Neural cell (in vitro differentiated cells): Measurements from ENCODE around the gene KLC4. TPM values are rescaled to one million over a fixed set of nuclear protein-coding genes. Genes with fewer than 3 reads are reported as not detected.
"Not testable (repeated sequence)": the region's sequence is repeated elsewhere in the genome, so short reads cannot be mapped to it uniquely, and the experiment has no call there.

ENCODE experiments used
- H2AFZ ChIP-seq: fragments of 200-600, 300-800 bp; sonication (generic), shearing (Covaris generic); 2 replicates; pipeline ENCODE4 v1.6.0; 2014; ENCODE audit warnings: low read depth, mild to moderate bottlenecking, antibody characterized with exemption, low read length, moderate library complexity
- H3F3A ChIP-seq: fragments of 200-600 bp; shearing (Covaris generic); 2 replicates; pipeline ENCODE4 v1.6.1; 2016; ENCODE audit warnings: mild to moderate bottlenecking, moderate library complexity, mixed read lengths, antibody characterized with exemption, low read length; ENCODE audit not compliant: insufficient read depth, poor library complexity, severe bottlenecking
- H3K27ac ChIP-seq: fragments of 200-600, 300-800 bp; sonication (generic), shearing (Covaris generic); 2 replicates; pipeline ENCODE4 v1.5.1; 2014; ENCODE audit warnings: mild to moderate bottlenecking, low read length, moderate library complexity
- H3K27me3 ChIP-seq: fragments of 300-800, 200-600 bp; sonication (generic), shearing (Covaris generic); 2 replicates; pipeline ENCODE4 v1.6.0; 2014; ENCODE audit warnings: mild to moderate bottlenecking, low read depth, low read length, moderate library complexity; ENCODE audit not compliant: insufficient read depth
- H3K36me3 ChIP-seq: fragments of 300-800, 200-600 bp; sonication (generic), shearing (Covaris generic); 2 replicates; pipeline ENCODE4 v1.5.1; 2014; ENCODE audit warnings: mild to moderate bottlenecking, antibody characterized with exemption, low read length, moderate library complexity; ENCODE audit not compliant: insufficient read depth
- H3K4me2 ChIP-seq: fragments of 300-800, 200-600 bp; sonication (generic), shearing (Covaris generic); 2 replicates; pipeline ENCODE4 v1.6.0; 2014; ENCODE audit warnings: mild to moderate bottlenecking, low read length
- H3K4me3 ChIP-seq: fragments of 300-800, 200-600 bp; sonication (generic), shearing (Covaris generic); 2 replicates; pipeline ENCODE4 v1.5.1; 2014; ENCODE audit warnings: mild to moderate bottlenecking, low read length, moderate library complexity
- H3K79me2 ChIP-seq: fragments of 200-600 bp; shearing (Covaris generic); replicated peaks from 2 replicates; pipeline ENCODE4 v1.6.0; 2014; ENCODE audit warnings: mild to moderate bottlenecking, low read length, moderate library complexity; ENCODE audit not compliant: insufficient read depth
- H3K9ac ChIP-seq: fragments of 300-800, 200-600 bp; sonication (generic), shearing (Covaris generic); 2 replicates; pipeline ENCODE4 v1.6.1; 2016; ENCODE audit warnings: mild to moderate bottlenecking, low read length, mixed read lengths
- H3K9me2 ChIP-seq: fragments of 200-600 bp; shearing (Covaris generic); 2 replicates; pipeline ENCODE4 v1.6.1; 2016; ENCODE audit warnings: mild to moderate bottlenecking, low read length, mixed read lengths; ENCODE audit not compliant: insufficient read depth
- H3K9me3 ChIP-seq: fragments of 200-600, 300-800 bp; sonication (generic), shearing (Covaris generic); 2 replicates; pipeline ENCODE4 v1.6.1; 2016; ENCODE audit warnings: mild to moderate bottlenecking, mixed run types, low read length, moderate library complexity, mixed read lengths
- H4K20me1 ChIP-seq: fragments of 200-600 bp; shearing (Covaris generic); 2 replicates; pipeline ENCODE4 v1.6.1; 2016; ENCODE audit warnings: mild to moderate bottlenecking, mixed run types; ENCODE audit not compliant: insufficient read depth
- EP300 ChIP-seq: fragments of 450-650 bp; conservative IDR thresholded peaks from 2 replicates; pipeline ENCODE4 v1.6.1; 2014; ENCODE audit warnings: antibody characterized with exemption, mild to moderate bottlenecking, moderate library complexity; ENCODE audit not compliant: poor library complexity, severe bottlenecking
- EZH2 ChIP-seq: fragments of 200-600, 300-800 bp; shearing (Covaris generic), sonication (generic); IDR thresholded peaks from 2 replicates; pipeline ENCODE4 v1.6.1; 2014; ENCODE audit warnings: antibody characterized with exemption, low read length, borderline replicate concordance, mild to moderate bottlenecking; ENCODE audit not compliant: insufficient read depth, poor library complexity, severe bottlenecking
- MXI1 ChIP-seq: fragments of 450-650 bp; conservative IDR thresholded peaks from 2 replicates; pipeline ENCODE4 v1.6.1; 2014; ENCODE audit warnings: antibody characterized with exemption, mild to moderate bottlenecking; ENCODE audit not compliant: poor library complexity, severe bottlenecking
- POLR2AphosphoS5 ChIP-seq: IDR thresholded peaks from 2 replicates; pipeline ENCODE4 v1.6.1; 2012
- RAD21 ChIP-seq: fragments of 450-650 bp; conservative IDR thresholded peaks from 2 replicates; pipeline ENCODE4 v1.6.1; 2014; ENCODE audit warnings: antibody characterized with exemption, mild to moderate bottlenecking, moderate library complexity
- SMC3 ChIP-seq: fragments of 450-650 bp; conservative IDR thresholded peaks from 2 replicates; pipeline ENCODE4 v1.6.1; 2014; ENCODE audit warnings: antibody characterized with exemption, mild to moderate bottlenecking, moderate library complexity; ENCODE audit not compliant: poor library complexity
- TAF1 ChIP-seq: IDR thresholded peaks from 2 replicates; pipeline ENCODE4 v1.6.1; 2012; ENCODE audit warnings: low read depth
- polyA plus RNA-seq: library from polyadenylated mRNA; depleted of rRNA; stranded (reverse); fragments of >200 nt; gene quantifications from 2 replicates; pipeline ENCODE4 v1.2.3, GENCODE V29; 2014
- TF ChIP-seq, protein P1 (sequence below): IDR thresholded peaks from 2 replicates; pipeline ENCODE4 v1.6.1; 2012; ENCODE audit warnings: borderline replicate concordance
- TF ChIP-seq, protein P2 (sequence below): fragments of 450-650 bp; IDR thresholded peaks from 2 replicates; pipeline ENCODE4 v1.5.1; 2014; ENCODE audit warnings: antibody characterized with exemption, mild to moderate bottlenecking, moderate library complexity; ENCODE audit not compliant: poor library complexity, severe bottlenecking

KLC4 gene
- polyA plus RNA-seq, 1 donor from 2014 or later, result 75.3 TPM

DNA sequence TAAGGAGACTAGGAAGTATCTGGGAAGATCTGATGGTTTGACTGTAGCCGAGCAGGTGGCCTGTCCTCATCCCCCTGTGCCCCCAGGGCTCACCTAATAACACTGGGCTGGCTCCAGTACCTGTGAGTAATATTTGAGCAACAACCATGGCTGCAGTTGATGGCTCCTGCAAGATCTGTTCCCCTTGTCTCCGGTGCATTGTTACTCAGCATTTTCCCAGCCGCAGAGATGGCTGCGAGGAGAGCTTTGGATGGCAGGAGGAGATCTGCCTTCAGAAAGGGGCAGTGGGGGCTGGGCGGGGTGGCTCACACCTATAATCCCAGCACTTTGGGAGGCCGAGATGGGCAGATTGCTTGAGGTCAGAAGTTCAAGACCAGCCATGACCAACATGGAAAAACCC, 55.9 kb downstream of the KLC4 start:
- Histone ChIP-seq H3K4me2 (no peak overlapping the region), H3K9ac (no peak overlapping the region), H3K27me3 (no peaks in the 10 kb centered on the region), H3K36me3 (no peaks in the 10 kb centered on the region), H3K9me3 (no peaks in the 10 kb centered on the region), H4K20me1 (no peaks in the 10 kb centered on the region), H3K27ac (no peak overlapping the region), H3K9me2 (no peaks in the 10 kb centered on the region), H3F3A (no peaks in the 10 kb centered on the region), H3K4me3 (no peak overlapping the region), H2AFZ (no peak overlapping the region), H3K79me2 (no peaks in the 10 kb centered on the region)
- TF ChIP-seq MXI1 (no peak), POLR2AphosphoS5 (no peak), SMC3 (no peak), RAD21 (no peak), EP300 (no peak)
- TF ChIP-seq, protein P1, sequence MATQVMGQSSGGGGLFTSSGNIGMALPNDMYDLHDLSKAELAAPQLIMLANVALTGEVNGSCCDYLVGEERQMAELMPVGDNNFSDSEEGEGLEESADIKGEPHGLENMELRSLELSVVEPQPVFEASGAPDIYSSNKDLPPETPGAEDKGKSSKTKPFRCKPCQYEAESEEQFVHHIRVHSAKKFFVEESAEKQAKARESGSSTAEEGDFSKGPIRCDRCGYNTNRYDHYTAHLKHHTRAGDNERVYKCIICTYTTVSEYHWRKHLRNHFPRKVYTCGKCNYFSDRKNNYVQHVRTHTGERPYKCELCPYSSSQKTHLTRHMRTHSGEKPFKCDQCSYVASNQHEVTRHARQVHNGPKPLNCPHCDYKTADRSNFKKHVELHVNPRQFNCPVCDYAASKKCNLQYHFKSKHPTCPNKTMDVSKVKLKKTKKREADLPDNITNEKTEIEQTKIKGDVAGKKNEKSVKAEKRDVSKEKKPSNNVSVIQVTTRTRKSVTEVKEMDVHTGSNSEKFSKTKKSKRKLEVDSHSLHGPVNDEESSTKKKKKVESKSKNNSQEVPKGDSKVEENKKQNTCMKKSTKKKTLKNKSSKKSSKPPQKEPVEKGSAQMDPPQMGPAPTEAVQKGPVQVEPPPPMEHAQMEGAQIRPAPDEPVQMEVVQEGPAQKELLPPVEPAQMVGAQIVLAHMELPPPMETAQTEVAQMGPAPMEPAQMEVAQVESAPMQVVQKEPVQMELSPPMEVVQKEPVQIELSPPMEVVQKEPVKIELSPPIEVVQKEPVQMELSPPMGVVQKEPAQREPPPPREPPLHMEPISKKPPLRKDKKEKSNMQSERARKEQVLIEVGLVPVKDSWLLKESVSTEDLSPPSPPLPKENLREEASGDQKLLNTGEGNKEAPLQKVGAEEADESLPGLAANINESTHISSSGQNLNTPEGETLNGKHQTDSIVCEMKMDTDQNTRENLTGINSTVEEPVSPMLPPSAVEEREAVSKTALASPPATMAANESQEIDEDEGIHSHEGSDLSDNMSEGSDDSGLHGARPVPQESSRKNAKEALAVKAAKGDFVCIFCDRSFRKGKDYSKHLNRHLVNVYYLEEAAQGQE, result no peak
- TF ChIP-seq, protein P2, sequence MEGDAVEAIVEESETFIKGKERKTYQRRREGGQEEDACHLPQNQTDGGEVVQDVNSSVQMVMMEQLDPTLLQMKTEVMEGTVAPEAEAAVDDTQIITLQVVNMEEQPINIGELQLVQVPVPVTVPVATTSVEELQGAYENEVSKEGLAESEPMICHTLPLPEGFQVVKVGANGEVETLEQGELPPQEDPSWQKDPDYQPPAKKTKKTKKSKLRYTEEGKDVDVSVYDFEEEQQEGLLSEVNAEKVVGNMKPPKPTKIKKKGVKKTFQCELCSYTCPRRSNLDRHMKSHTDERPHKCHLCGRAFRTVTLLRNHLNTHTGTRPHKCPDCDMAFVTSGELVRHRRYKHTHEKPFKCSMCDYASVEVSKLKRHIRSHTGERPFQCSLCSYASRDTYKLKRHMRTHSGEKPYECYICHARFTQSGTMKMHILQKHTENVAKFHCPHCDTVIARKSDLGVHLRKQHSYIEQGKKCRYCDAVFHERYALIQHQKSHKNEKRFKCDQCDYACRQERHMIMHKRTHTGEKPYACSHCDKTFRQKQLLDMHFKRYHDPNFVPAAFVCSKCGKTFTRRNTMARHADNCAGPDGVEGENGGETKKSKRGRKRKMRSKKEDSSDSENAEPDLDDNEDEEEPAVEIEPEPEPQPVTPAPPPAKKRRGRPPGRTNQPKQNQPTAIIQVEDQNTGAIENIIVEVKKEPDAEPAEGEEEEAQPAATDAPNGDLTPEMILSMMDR, result no peak

DNA sequence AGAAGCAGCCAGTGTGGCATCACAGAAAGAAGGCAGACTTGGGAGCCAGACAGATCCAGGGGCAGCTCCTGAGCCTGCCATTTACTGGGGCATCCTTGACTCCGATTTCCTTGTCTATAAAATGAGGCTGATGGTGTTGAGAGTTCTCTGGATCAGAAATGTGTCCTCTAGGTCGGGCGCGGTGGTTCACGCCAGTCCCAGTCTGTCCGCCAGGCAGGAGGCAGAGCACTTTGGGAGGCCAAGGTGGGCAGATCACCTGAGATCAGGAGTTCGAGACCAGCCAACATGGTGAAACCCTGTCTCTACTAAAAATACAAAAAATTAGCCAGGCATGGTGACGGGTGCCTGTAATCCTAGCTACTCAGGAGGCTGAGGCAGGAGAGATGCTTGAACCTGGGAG, 58.0 kb downstream of the KLC4 start:
- H3K9me2 ChIP-seq, H3K4me2 ChIP-seq, H3K9ac ChIP-seq, H3K79me2 ChIP-seq, H3K27ac ChIP-seq, H2AFZ ChIP-seq, H3K4me3 ChIP-seq, H3K27me3 ChIP-seq, H3K9me3 ChIP-seq, H3K36me3 ChIP-seq, H3F3A ChIP-seq, H4K20me1 ChIP-seq: not testable (repeated sequence)

DNA sequence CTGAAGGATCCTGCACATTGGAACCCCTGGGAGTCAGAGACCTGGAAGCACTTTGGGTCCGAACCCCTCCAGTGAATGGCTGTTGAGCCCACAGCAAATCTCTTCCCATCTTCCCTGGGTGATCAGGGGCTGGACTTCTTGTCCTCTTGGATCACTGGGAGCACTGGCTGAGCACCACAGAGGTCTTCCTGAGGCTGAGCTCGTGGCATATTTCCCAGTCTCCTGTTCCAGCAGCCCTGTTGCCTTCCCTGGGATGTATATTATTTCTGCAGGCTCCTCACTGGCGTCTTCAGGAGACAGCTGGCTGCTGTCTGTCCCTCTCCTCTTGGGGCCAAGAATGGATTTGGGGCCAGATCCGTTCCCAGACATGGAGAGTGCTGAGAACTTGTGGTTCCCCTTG, 60.1 kb downstream of the KLC4 start:
- no peak overlapping the region for H3K4me3 ChIP-seq
- no peak overlapping the region for H3K27ac ChIP-seq
- H3K36me3 ChIP-seq, result no peaks in the 10 kb centered on the region
- no peak overlapping the region for H2AFZ ChIP-seq
- no peaks in the 10 kb centered on the region for H3K79me2 ChIP-seq
- H3K9me2 ChIP-seq, result no peaks in the 10 kb centered on the region
- no peak overlapping the region for H3K9ac ChIP-seq
- no peaks in the 10 kb centered on the region for H4K20me1 ChIP-seq
- no peaks in the 10 kb centered on the region for H3K27me3 ChIP-seq
- TF ChIP-seq MXI1 (no peak), RAD21 (no peak), POLR2AphosphoS5 (no peak), EZH2 (no peak), TAF1 (no peak), EP300 (no peak), SMC3 (no peak)
- TF ChIP-seq, protein P1, result no peak
- TF ChIP-seq, protein P2, result no peak
- no peaks in the 10 kb centered on the region for H3K9me3 ChIP-seq
- no peak overlapping the region for H3K4me2 ChIP-seq
- no peaks in the 10 kb centered on the region for H3F3A ChIP-seq
